HCT116 (cell line): ENCODE measurements around the gene C9orf152. TPM values are rescaled to one million over a fixed set of nuclear protein-coding genes. Genes with fewer than 3 reads are reported as not detected.

Source experiments
- ATAC-seq: fragments of 200-7000 bp; cut with Tn5 transposase; 2 replicates; pipeline ENCODE4 v1.9.1; 2020; ENCODE audit warnings: mild to moderate bottlenecking, moderate library complexity
- BruUV-seq: library from RNA; stranded (reverse); fragments of 400-500 nt; replicated peaks from 2 replicates; lab custom pipeline; 2021; lab: Mats Ljungman, UMichigan
- CTCF ChIA-PET: fragments of 300-600 bp; sonication (Branson Sonifier 250); formaldehyde crosslinking; loops from one replicate; lab custom pipeline; 2021; ENCODE audit warnings: antibody characterized with exemption; lab: Charles Lee
- POLR2A ChIA-PET: fragments of 300-600, 350-600 bp; sonication (Branson Sonifier 250); formaldehyde crosslinking; loops from one replicate; lab custom pipeline; 2021; ENCODE audit warnings: antibody characterized with exemption; lab: Charles Lee
- RAD21 ChIA-PET, 2 experiments: fragments of 300-600 bp; sonication (Branson Sonifier 250); formaldehyde crosslinking; loops; one replicate each; lab custom pipeline; 2023; ENCODE audit warnings: low total read pairs in 2 of 2; ENCODE audit not compliant: uncharacterized antibody in 2 of 2, unreplicated experiment in 2 of 2, low non-redundant PET in 1 of 2; lab: Charles Lee
- DNase-seq: peaks from one replicate; pipeline ENCODE4 v3.0.0-alpha.2; 2010; ENCODE audit warnings: low read depth, low spot score
- H2AFZ ChIP-seq: fragments of 200-600 bp; shearing (Covaris generic), sonication (generic); 2 replicates; pipeline ENCODE4 v1.6.1; 2017; ENCODE audit warnings: low read depth, mixed run types, mixed read lengths, antibody characterized with exemption, low read length; ENCODE audit not compliant: poor library complexity, severe bottlenecking
- H3K27ac ChIP-seq: 2 replicates; pipeline ENCODE4 v1.5.1; 2012; ENCODE audit warnings: low read depth, low read length
- H3K27me3 ChIP-seq: fragments of 200-600 bp; sonication (generic); 2 replicates; pipeline ENCODE4 v1.6.1; 2016; ENCODE audit warnings: mixed run types, low read length, mixed read lengths; ENCODE audit not compliant: insufficient read depth
- H3K36me3 ChIP-seq, 2 experiments: fragments of 200-500 bp in 1 of 2; fragments of 200-600 bp in 1 of 2; sonication (Bioruptor generic) in 1 of 2; sonication (generic) in 1 of 2; 2 replicates each; pipeline versions ENCODE4 v1.5.1 to v1.6.1; 2014 to 2016; ENCODE audit warnings: low read length in 2 of 2, inconsistent platforms in 1 of 2, mixed read lengths in 1 of 2, mixed run types in 1 of 2; ENCODE audit not compliant: insufficient read depth in 2 of 2, control insufficient read depth in 1 of 2
- H3K4me1 ChIP-seq, 2 experiments: fragments of 200-600 bp in 1 of 2; sonication (generic) in 1 of 2; 2 replicates each; pipeline versions ENCODE4 v1.5.1 to v1.6.1; 2012 to 2017; ENCODE audit warnings: low read length in 2 of 2, inconsistent platforms in 1 of 2, mild to moderate bottlenecking in 1 of 2, mixed read lengths in 1 of 2, mixed run types in 1 of 2, moderate library complexity in 1 of 2; ENCODE audit not compliant: insufficient read depth in 2 of 2, control insufficient read depth in 1 of 2
- H3K4me2 ChIP-seq: fragments of 200-600 bp; sonication (generic); 2 replicates; pipeline ENCODE4 v1.6.1; 2017; ENCODE audit warnings: mixed run types, low read length, mixed read lengths
- H3K4me3 ChIP-seq, 2 experiments: fragments of 200-600 bp in 1 of 2; sonication (generic) in 1 of 2; replicated peaks in 1 of 2; 2 replicates each; pipeline ENCODE4 v1.5.1; 2011 to 2016; ENCODE audit warnings: low read length in 2 of 2, control low read depth in 1 of 2, low read depth in 1 of 2, mild to moderate bottlenecking in 1 of 2, mixed read lengths in 1 of 2, mixed run types in 1 of 2
- H3K79me2 ChIP-seq: fragments of 200-600 bp; sonication (generic); 2 replicates; pipeline ENCODE4 v1.6.1; 2017; ENCODE audit warnings: mild to moderate bottlenecking, mixed run types, low read length, moderate library complexity, mixed read lengths; ENCODE audit not compliant: insufficient read depth
- H3K9ac ChIP-seq: fragments of 200-600 bp; sonication (generic); 2 replicates; pipeline ENCODE4 v1.6.1; 2016; ENCODE audit warnings: low read length, mixed read lengths
- H3K9me2 ChIP-seq: fragments of 200-600 bp; sonication (generic), shearing (Covaris generic); 2 replicates; pipeline ENCODE4 v1.6.1; 2017; ENCODE audit warnings: mixed run types, mild to moderate bottlenecking, moderate library complexity; ENCODE audit not compliant: insufficient read depth
- H3K9me3 ChIP-seq, 2 experiments: fragments of 200-500 bp in 1 of 2; fragments of 200-600 bp in 1 of 2; sonication (Bioruptor generic) in 1 of 2; sonication (generic) in 1 of 2; 2 replicates each; pipeline ENCODE4 v1.6.1; 2014 to 2017; ENCODE audit warnings: low read length in 2 of 2, mixed read lengths in 2 of 2, inconsistent platforms in 1 of 2, low read depth in 1 of 2, mild to moderate bottlenecking in 1 of 2, mixed run types in 1 of 2, moderate library complexity in 1 of 2; ENCODE audit not compliant: control insufficient read depth in 1 of 2, insufficient read depth in 1 of 2
- H4K20me1 ChIP-seq: fragments of 200-600 bp; sonication (generic), shearing (Covaris generic); 2 replicates; pipeline ENCODE4 v1.6.1; 2017; ENCODE audit warnings: mixed run types, mild to moderate bottlenecking, moderate library complexity; ENCODE audit not compliant: insufficient read depth
- ATF3 ChIP-seq: IDR thresholded peaks from 2 replicates; pipeline ENCODE4 v1.6.1; 2012
- CBX3 ChIP-seq: IDR thresholded peaks from 2 replicates; pipeline ENCODE4 v1.6.1; 2012; ENCODE audit warnings: low read depth
- CEBPB ChIP-seq: IDR thresholded peaks from 2 replicates; pipeline ENCODE4 v1.6.1; 2012; ENCODE audit warnings: low read depth
- ELF1 ChIP-seq: IDR thresholded peaks from 2 replicates; pipeline ENCODE4 v1.6.1; 2012; ENCODE audit warnings: low read depth, borderline replicate concordance
- EZH2 ChIP-seq: fragments of 200-600 bp; sonication (generic); IDR thresholded peaks from 2 replicates; pipeline ENCODE4 v1.6.1; 2017; ENCODE audit warnings: antibody characterized with exemption, mixed run types
- EZH2phosphoT487 ChIP-seq: fragments of 200-600 bp; IDR thresholded peaks from 2 replicates; pipeline ENCODE4 v1.6.1; 2018; ENCODE audit warnings: antibody characterized with exemption, borderline replicate concordance
- FOSL1 ChIP-seq: IDR thresholded peaks from 2 replicates; pipeline ENCODE4 v1.6.1; 2012; ENCODE audit warnings: low read depth
- MAX ChIP-seq: IDR thresholded peaks from 2 replicates; pipeline ENCODE4 v1.6.1; 2012
- POLR2A ChIP-seq: IDR thresholded peaks from 2 replicates; pipeline ENCODE4 v1.7.0; 2011; ENCODE audit warnings: borderline replicate concordance; ENCODE audit not compliant: insufficient read depth, insufficient read length; ENCODE audit errors: extremely low read depth
- RAD21 ChIP-seq: IDR thresholded peaks from 2 replicates; pipeline ENCODE4 v1.6.1; 2012; ENCODE audit warnings: low read depth, mild to moderate bottlenecking
- REST ChIP-seq: IDR thresholded peaks from 2 replicates; pipeline ENCODE4 v1.6.1; 2012; ENCODE audit warnings: low read depth
- SIN3A ChIP-seq: IDR thresholded peaks from 2 replicates; pipeline ENCODE4 v1.6.1; 2012; ENCODE audit warnings: low read depth
- SP1 ChIP-seq: IDR thresholded peaks from 2 replicates; pipeline ENCODE4 v1.6.1; 2012; ENCODE audit warnings: low read depth
- SRF ChIP-seq: IDR thresholded peaks from 2 replicates; pipeline ENCODE4 v1.6.1; 2012; ENCODE audit warnings: low read depth
- YY1 ChIP-seq: IDR thresholded peaks from 2 replicates; pipeline ENCODE4 v1.6.1; 2011; ENCODE audit warnings: low read length, low read depth, moderate library complexity, mild to moderate bottlenecking; ENCODE audit not compliant: insufficient replicate concordance; ENCODE audit errors: extremely low read depth
- ZNF274 ChIP-seq: fragments of 200-500 bp; sonication (Bioruptor generic); IDR thresholded peaks from 2 replicates; pipeline ENCODE4 v1.6.1; 2014; ENCODE audit warnings: mild to moderate bottlenecking, low read depth, low read length, inconsistent platforms
- intact Hi-C: fragments of 100-400 bp; cut with micrococcal nuclease; formaldehyde crosslinking; loops from 2 replicates; pipeline ENCODE4 v1.10.0; 2022
- total RNA-seq: library from RNA; stranded (reverse); gene quantifications from one replicate; pipeline ENCODE4 v1.2.1, GENCODE V29; 2021; ENCODE audit not compliant: unreplicated experiment

C9orf152 gene
- total RNA-seq, 1 experiment from 2014 or later = not detected

GRCh38 chr9:110240198-110240597 is 32.2 kb upstream of the C9orf152 start:
- ChIA-PET POLR2A (no interaction called here), CTCF (no interaction called here), RAD21 (no interaction called here)
- ATAC-seq (no peak), DNase-seq (no peak)
- intact Hi-C loops = no loop called here
- Histone ChIP-seq H3K4me3 (no peak overlapping the region), H3K27me3 (no peaks in the 10 kb centered on the region), H3K79me2 (peaks cover 9% of the 10 kb centered on the region), H2AFZ (no peak overlapping the region), H3K4me1 (no peaks in the 10 kb centered on the region), H3K9me2 (no peaks in the 10 kb centered on the region), H3K27ac (no peak overlapping the region), H3K9me3 (no peaks in the 10 kb centered on the region), H3K4me2 (no peak overlapping the region), H4K20me1 (peaks cover 18% of the 10 kb centered on the region; the same call in 1 of the 2 replicates), H3K36me3 (peaks cover 11 to 24% of the 10 kb centered on the region in 2 experiments), H3K9ac (no peak overlapping the region)
- TF ChIP-seq YY1 (no peak), CEBPB (no peak), ELF1 (no peak), EZH2phosphoT487 (no peak), ZNF274 (no peak), RAD21 (no peak), FOSL1 (no peak), ATF3 (no peak), SRF (no peak), POLR2A (no peak)
- no TSS peak for BruUV-seq

GRCh38 chr9:110228321-110228720 is 20.4 kb upstream of the C9orf152 start:
- CTCF ChIA-PET = interaction anchor here (1.4 kb wide), 1 partner anchor 11 kb away, joined by 4 read pairs; no protein-coding TSS in a partner anchor
- Histone ChIP-seq H3K27ac (no peak overlapping the region), H2AFZ (no peak overlapping the region), H3K4me3 (no peak overlapping the region), H3K9ac (no peak overlapping the region), H3K27me3 (no peaks in the 10 kb centered on the region), H3K9me3 (no peaks in the 10 kb centered on the region), H3K4me2 (no peak overlapping the region), H3K79me2 (no peaks in the 10 kb centered on the region), H3K36me3 (no peaks in the 10 kb centered on the region), H3K9me2 (no peaks in the 10 kb centered on the region), H4K20me1 (no peaks in the 10 kb centered on the region), H3K4me1 (no peaks in the 10 kb centered on the region)
- POLR2A ChIA-PET = interaction anchor here (0.6 to 1.3 kb wide), 2 partner anchors 28 to 44 kb away, joined by 4 read pairs; partner anchors contain the start of gene TXN
- DNase-seq (no peak), ATAC-seq (no peak)
- RAD21 ChIA-PET = interaction anchor here in 1 of 2 experiments (0.6 kb wide), 1 partner anchor 8 kb away, joined by 3 read pairs; no protein-coding TSS in a partner anchor
- intact Hi-C loops = no loop called here
- no peak for TF ChIP-seq REST
- no peak for TF ChIP-seq SIN3A
- TF ChIP-seq POLR2A = no peak
- no peak for TF ChIP-seq ATF3
- TF ChIP-seq SP1 = no peak
- TF ChIP-seq MAX = no peak
- TF ChIP-seq RAD21 = no peak
- TF ChIP-seq FOSL1 = no peak
- TF ChIP-seq CBX3 = no peak
- no peak for TF ChIP-seq EZH2
- TF ChIP-seq YY1 = no peak
- BruUV-seq = no TSS peak
